Adrenal gland (tissue), 5 donors: ENCODE measurements around the gene CA4.
"Not testable (repeated sequence)": the region's sequence is repeated elsewhere in the genome, so short reads cannot be mapped to it uniquely, and the experiment has no call there.

ENCODE experiments used
- CTCF ChIP-seq, 6 experiments: fragments of 450-650 bp in 4 of 6; fragments of 200-600 bp in 2 of 6; sonication (generic) in 1 of 6; IDR thresholded peaks; 1 replicate in 5 of 6; 2 replicates in 1 of 6; pipeline versions ENCODE4 v1.5.1 to v1.8.0; 2016 to 2021; ENCODE audit warnings: antibody characterized with exemption in 6 of 6, mild to moderate bottlenecking in 2 of 6, moderate library complexity in 1 of 6
- POLR2A ChIP-seq, 2 donors: fragments of 450-650 bp; IDR thresholded peaks; one replicate each; pipeline ENCODE4 v1.6.1; 2017; ENCODE audit warnings: antibody characterized with exemption in 2 of 2, mild to moderate bottlenecking in 2 of 2, moderate library complexity in 1 of 2
- donor health status: DM: no; HTN: no; CAD: no.

- not testable (repeated sequence) for TF ChIP-seq CTCF, POLR2A (IDR thresholded peaks at IDR 0.05)
These were observed 28.4 kb downstream of the CA4 start for GRCh38 chr17:60178180-60178579.
